GM12892 (cell line): ENCODE results near the gene PRKCQ.

Source experiments
- POLR2A ChIP-seq: IDR thresholded peaks from 2 replicates; pipeline ENCODE4 v1.6.1; 2011; ENCODE audit warnings: low read depth, low read length, control low read depth
- TAF1 ChIP-seq: IDR thresholded peaks from 2 replicates; pipeline ENCODE4 v1.6.1; 2011; ENCODE audit warnings: low read depth, mild to moderate bottlenecking, control low read depth, low read length, borderline replicate concordance

DNA sequence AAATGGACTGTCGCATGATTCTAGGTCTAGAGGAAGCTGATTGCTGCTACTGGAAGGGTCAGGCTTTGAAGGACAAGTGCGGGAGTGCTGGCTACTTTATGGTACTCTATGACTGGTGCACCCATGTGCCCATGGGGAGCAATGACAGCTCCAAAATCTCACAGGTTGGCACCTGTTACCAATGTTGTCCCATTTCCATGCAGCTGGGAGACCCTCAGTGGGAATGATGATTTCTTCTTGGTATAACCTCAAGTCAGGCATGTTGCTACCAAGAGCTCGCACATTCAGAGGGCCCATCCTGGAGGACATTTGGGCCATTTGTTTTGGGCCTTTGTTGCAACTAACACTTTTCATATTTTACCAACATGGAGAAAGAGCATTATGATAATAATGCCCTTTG, 174.4 kb downstream of the PRKCQ start:
- TF ChIP-seq POLR2A (no peak), TAF1 (no peak)
